Kidney (tissue), 14 donors: ENCODE results near the gene LRRK1. TPM values are rescaled to one million over a fixed set of nuclear protein-coding genes. Genes with fewer than 3 reads are reported as not detected.
A peak's percentile ranks its signal among the peaks of the same experiment; 100 is the strongest.

Experiments
- DNase-seq, 5 donors: peaks; one replicate each; pipeline ENCODE4 v3.0.0-alpha.2; 2013 to 2020
- FAIRE-seq: peaks from 2 replicates; lab custom pipeline; 2012; peaks lifted over from hg19 to GRCh38; lab: Jason Lieb, UNC
- H3K27ac ChIP-seq, 2 donors: one replicate each; pipeline ENCODE4 v1.7.0; 2013; ENCODE audit warnings: low read depth in 2 of 2, low read length in 2 of 2, inconsistent platforms in 1 of 2
- H3K27me3 ChIP-seq: one replicate; pipeline ENCODE4 v1.7.1; 2013; ENCODE audit warnings: low read length, inconsistent platforms; ENCODE audit not compliant: control insufficient read depth, insufficient read depth
- H3K36me3 ChIP-seq, 3 donors: one replicate each; pipeline versions ENCODE4 v1.7.0 to v1.7.1; 2013; ENCODE audit warnings: low read length in 3 of 3, control low read depth in 1 of 3, inconsistent platforms in 1 of 3; ENCODE audit not compliant: insufficient read depth in 3 of 3, control insufficient read depth in 2 of 3
- H3K4me1 ChIP-seq, 3 donors: one replicate each; pipeline versions ENCODE4 v1.7.0 to v1.7.1; 2013; ENCODE audit warnings: low read length in 3 of 3, inconsistent platforms in 1 of 3, low read depth in 1 of 3; ENCODE audit not compliant: control insufficient read depth in 2 of 3, insufficient read depth in 2 of 3
- H3K4me3 ChIP-seq, 3 donors: one replicate each; pipeline versions ENCODE4 v1.7.0 to v1.8.1; 2013; ENCODE audit warnings: low read length in 3 of 3, control low read depth in 1 of 3, inconsistent platforms in 1 of 3
- H3K9ac ChIP-seq, 3 donors: one replicate each; pipeline versions ENCODE4 v1.7.0 to v1.7.1; 2013; ENCODE audit warnings: low read length in 3 of 3, control low read depth in 1 of 3, inconsistent platforms in 1 of 3
- H3K9me3 ChIP-seq, 3 donors: one replicate each; pipeline versions ENCODE4 v1.7.0 to v1.7.1; 2013; ENCODE audit warnings: low read length in 3 of 3, control low read depth in 1 of 3, inconsistent platforms in 1 of 3; ENCODE audit not compliant: control insufficient read depth in 2 of 3, insufficient read depth in 1 of 3
- intact Hi-C: fragments of 100-400 bp; cut with DNase I; formaldehyde crosslinking; loops from one replicate; pipeline ENCODE4 v1.11.1; 2022
- polyA plus RNA-seq: library from polyadenylated mRNA; stranded (reverse); fragments of 350-450 nt; fragmentation: Illumina TruSeq; extraction: RNeasy Lipid Tissue Mini Kit (QIAGEN cat#74804); gene quantifications from one replicate; pipeline ENCODE4 v1.2.3, GENCODE V29; 2014; ENCODE audit warnings: low read depth, low replicate concordance; ENCODE audit not compliant: insufficient read depth
- total RNA-seq: library from RNA; stranded (reverse); fragmentation: NEBNext Ultra II Directional; extraction: Animal tissue kit (Norgen Biotek cat#: 25700); gene quantifications from one replicate; pipeline ENCODE4 v1.2.1, GENCODE V29; 2021
- TF ChIP-seq, protein P1 (sequence below): IDR thresholded peaks from 3 replicates; pipeline ENCODE4 v1.5.1; 2012; ENCODE audit warnings: mild to moderate bottlenecking, moderate library complexity, borderline replicate concordance; ENCODE audit not compliant: insufficient read depth; ENCODE audit errors: extremely low read depth
- donor health status: control.
- donor health status: control.
- donor health status: control.
- donor health status: control.
- donor health status: control.
- donor health status: DM: yes; HTN: yes; CAD: no.
- donor health status: Normal renal cell carcinoma (clear cell type).

The LRRK1 gene
- total and polyA plus RNA-seq, 2 donors from 2014 or later, result 1.1 to 24.9 TPM

DNA sequence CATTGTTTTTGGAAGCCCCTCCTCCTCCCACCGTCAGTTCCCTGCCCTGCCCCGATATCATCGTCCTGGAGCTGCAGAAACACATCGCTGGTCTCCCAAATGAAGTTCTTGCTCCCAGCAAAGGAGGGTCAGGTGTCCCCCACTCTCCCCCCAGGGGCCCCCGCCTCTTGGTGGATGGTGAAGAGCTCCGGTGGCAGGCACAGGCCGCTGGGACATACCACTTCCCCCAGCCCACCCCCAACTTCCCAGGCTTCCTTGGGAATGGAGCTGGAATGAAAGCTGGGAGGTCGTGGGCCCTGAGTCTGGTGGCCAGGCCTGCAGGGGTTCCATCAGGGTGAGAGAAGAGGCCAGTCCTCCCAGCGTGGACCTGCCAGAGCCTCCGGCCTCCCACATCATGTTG lies 195.0 kb downstream of the LRRK1 start:
- TF ChIP-seq, protein P1, sequence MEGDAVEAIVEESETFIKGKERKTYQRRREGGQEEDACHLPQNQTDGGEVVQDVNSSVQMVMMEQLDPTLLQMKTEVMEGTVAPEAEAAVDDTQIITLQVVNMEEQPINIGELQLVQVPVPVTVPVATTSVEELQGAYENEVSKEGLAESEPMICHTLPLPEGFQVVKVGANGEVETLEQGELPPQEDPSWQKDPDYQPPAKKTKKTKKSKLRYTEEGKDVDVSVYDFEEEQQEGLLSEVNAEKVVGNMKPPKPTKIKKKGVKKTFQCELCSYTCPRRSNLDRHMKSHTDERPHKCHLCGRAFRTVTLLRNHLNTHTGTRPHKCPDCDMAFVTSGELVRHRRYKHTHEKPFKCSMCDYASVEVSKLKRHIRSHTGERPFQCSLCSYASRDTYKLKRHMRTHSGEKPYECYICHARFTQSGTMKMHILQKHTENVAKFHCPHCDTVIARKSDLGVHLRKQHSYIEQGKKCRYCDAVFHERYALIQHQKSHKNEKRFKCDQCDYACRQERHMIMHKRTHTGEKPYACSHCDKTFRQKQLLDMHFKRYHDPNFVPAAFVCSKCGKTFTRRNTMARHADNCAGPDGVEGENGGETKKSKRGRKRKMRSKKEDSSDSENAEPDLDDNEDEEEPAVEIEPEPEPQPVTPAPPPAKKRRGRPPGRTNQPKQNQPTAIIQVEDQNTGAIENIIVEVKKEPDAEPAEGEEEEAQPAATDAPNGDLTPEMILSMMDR, result no peak
- intact Hi-C loops, result no loop called here
- no peak for FAIRE-seq

DNA sequence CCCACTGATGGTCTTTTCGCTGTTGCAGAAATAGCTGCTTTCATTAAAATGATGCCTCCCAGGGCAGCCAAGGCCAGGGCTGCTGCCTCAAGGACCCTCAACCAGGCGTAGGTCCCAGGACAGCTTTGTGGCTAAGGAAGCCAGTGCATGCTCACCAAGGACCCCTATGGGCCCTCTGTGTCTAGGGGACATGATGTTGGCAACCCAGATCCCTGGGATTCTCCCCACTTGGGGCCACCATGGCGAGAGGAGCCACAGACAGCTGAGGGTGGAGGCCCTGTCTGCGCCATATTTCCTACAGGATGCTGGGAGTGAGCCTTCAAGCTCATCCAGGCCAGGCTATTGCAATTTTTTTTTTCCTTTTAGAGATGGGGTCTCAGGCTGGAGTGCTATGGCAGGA lies 195.5 kb downstream of the LRRK1 start:
- no peaks in the 10 kb centered on the region for H3K4me1 ChIP-seq
- FAIRE-seq, result no peak
- H3K27ac ChIP-seq, result no peak overlapping the region
- no peak overlapping the region for H3K9ac ChIP-seq
- intact Hi-C loops, result no loop called here
- no peak overlapping the region for H3K4me3 ChIP-seq
- H3K36me3 ChIP-seq, result no peaks in the 10 kb centered on the region
- H3K27me3 ChIP-seq, result no peaks in the 10 kb centered on the region
- DNase-seq, result no peak
- no peaks in the 10 kb centered on the region for H3K9me3 ChIP-seq
- TF ChIP-seq, protein P1, result no peak

More for the DNA sequence above, 195.0 kb downstream of the LRRK1 start:
- no peak for DNase-seq
- H3K27me3 ChIP-seq, result no peaks in the 10 kb centered on the region
- H3K4me3 ChIP-seq, result no peak overlapping the region
- H3K36me3 ChIP-seq, result no peaks in the 10 kb centered on the region
- H3K4me1 ChIP-seq, result no peaks in the 10 kb centered on the region
- H3K9me3 ChIP-seq, result no peaks in the 10 kb centered on the region
- no peak overlapping the region for H3K9ac ChIP-seq
- no peak overlapping the region for H3K27ac ChIP-seq

DNA sequence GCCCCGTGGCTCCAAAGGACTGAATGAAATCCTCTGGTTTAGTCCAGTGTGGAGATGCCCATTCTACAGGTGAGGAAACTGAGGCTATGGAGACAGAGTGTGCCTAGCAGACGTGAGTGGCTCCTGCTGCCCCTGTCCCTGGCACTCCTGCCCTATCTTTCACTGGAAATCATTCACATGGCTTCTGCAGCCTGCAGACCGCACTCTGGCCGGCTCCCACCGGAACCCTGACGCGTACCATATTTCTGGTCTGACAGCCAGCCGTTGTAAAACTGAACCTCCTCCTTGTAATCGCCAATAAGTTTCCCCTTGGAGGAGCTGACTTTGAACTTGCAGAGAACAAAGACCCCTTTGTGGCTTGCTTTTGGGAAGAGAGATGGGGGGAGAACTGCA lies 196.2 kb downstream of the LRRK1 start:
- H3K27me3 ChIP-seq, result no peaks in the 10 kb centered on the region
- FAIRE-seq (no peak), DNase-seq (peak in 3 of 5 donors; percentile 69 to 91 (median 84))
- H3K27ac ChIP-seq, result no peak overlapping the region
- no peak overlapping the region for H3K4me3 ChIP-seq
- no peaks in the 10 kb centered on the region for H3K9me3 ChIP-seq
- H3K9ac ChIP-seq, result no peak overlapping the region
- no peaks in the 10 kb centered on the region for H3K36me3 ChIP-seq
- TF ChIP-seq, protein P1, result no peak
- H3K4me1 ChIP-seq, result no peaks in the 10 kb centered on the region
- intact Hi-C loops, result no loop called here
